Measurements from ENCODE around the gene WHRN.

The WHRN gene

DNA sequence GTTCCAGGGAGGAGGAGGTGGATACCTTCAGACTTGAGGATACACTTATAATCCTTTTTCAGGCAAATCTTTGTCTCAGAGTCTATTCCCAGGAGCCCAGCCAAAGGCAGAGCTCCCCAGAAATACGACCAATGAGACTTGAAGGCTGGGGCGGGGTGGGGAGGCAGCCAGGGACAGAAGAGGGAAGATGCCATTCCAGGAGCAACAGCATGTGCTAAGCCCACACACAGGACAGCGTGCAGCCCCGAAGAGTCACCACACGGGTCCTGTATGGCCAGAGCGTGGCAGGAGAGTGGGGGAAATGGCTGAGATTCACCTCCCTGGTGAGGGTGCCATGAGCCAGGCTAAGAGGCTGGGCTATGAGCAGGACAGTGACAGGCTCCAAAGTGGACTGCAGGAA lies 35.2 kb downstream of the WHRN start:
- DNase-seq: no peak

GRCh38 chr9:114469091-114469853 lies 36.0 kb downstream of the WHRN start:
- DNase-seq: no peak

GRCh38 chr9:114467910-114468309 lies 37.4 kb downstream of the WHRN start:
- DNase-seq: no peak

- peak; percentile 20 for DNase-seq
Measured at GRCh38 chr9:114467226-114467750, 38.0 kb downstream of the WHRN start.

DNA sequence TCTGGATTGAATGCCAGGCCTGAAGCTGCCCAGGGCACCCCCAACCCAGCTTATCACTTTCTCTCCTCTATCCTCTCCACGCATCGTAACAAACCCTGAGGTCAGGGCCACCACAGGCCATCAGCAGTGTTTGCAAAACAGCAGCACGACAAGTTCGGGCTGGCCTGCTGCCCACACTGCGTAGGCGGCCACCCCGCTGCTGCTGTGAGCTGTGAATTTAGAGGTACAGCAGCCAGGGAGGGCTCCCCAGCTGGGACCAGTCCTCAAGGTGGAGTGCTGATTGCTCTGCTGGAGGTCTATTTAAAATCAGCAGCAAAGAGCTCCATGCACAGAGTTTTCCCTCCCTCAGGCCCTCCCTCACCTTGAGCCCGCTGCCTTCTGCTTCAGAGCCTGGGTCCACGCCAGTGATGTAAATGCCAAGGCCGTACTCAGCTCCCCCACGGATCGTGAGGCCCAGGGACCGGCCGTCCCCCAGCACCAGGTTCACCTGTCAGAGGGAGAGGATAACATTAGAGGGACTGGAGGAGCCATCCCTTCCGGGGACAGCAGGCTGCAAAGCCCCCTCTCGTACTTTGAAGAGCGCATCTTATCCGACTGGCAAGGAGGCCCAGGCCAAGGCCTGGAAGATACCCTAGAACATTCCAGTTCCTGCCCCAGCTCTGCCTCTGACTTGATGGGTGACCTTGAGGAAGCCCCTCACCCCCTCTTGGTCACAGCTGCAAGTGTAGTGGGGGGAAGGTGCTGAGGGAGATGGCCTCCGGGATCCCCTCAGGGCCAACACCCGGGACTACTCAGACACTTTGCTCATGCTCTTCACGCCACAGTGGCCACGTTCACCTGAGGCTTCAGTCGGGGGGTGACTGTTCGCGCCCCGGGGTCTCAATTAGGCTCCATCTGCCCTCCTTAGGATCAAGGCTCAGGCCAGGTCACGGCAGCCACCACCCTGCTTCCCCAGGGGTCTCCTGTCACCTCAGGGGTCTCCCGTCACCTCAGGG lies 39.1 kb downstream of the WHRN start:
- peak; percentile 88 for DNase-seq

DNA sequence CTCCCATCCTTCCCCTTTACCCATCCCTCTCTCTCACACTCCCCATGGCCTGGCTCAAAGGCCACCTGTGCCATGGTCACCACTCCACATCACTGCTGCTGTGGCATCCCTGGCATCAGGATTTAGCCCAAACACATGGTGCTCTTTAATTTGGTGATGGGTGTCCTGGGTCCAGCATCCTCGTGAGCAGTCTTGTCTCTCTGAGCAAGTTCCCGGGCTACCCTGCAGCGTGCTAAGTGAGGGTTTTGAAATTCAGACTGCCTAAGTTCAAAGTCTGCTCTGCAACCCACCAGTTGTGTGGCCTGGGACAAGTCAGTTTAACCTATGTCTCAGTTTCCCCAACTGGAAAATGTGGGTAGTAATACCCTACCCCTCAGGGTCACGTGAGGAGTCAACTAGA lies 39.9 kb downstream of the WHRN start:
- no peak for DNase-seq

- no peak for DNase-seq
Measured at GRCh38 chr9:114464281-114465051, 40.8 kb downstream of the WHRN start.

- DNase-seq: no peak
Measured at GRCh38 chr9:114462791-114463190, 42.5 kb downstream of the WHRN start.

DNA sequence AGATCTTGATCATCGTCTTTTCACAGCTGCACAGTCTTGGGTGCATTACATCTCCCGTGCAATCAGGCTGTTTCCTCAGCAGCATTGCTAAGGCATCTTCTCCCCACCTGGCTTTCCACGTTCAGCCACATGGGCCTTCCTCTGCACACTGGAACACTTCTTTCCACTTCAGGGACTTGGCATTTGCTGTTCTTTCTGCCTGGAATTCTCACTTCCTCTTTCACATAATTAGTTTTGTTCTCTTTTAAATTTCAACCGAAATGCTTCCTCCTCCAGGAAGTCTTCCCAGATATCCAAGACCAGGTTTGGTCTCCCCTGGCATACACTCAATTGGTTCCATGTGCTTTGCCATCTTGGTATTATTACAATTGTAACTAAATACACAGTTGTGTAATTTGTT lies 43.8 kb downstream of the WHRN start:
- peak; percentile 52 for DNase-seq

GRCh38 chr9:114460513-114461199 lies 44.6 kb downstream of the WHRN start:
- peak; percentile 94 for DNase-seq

- DNase-seq: no peak
Measured at GRCh38 chr9:114459464-114459863, 45.8 kb downstream of the WHRN start.

DNA sequence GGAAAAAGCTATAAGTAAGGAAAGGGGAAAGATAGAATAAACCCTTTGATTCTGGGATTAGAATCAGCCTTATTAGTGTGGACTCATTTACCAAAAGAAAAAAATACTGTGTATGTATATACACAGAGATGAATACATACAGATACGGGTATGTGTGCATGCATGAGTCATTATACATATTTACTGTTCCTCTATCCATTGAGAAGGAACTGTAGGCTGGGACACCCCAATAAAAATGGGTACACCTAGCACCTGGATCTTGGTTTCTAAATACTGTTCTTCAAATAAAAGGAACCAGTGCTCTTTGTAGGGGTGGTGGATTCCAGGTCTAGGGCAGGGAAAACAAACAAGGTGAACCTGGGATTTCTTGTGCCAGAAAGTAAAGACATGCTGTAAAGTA lies 48.3 kb downstream of the WHRN start:
- no peak for DNase-seq

- DNase-seq: no peak
Measured at GRCh38 chr9:114454652-114455051, 50.6 kb downstream of the WHRN start.

DNA sequence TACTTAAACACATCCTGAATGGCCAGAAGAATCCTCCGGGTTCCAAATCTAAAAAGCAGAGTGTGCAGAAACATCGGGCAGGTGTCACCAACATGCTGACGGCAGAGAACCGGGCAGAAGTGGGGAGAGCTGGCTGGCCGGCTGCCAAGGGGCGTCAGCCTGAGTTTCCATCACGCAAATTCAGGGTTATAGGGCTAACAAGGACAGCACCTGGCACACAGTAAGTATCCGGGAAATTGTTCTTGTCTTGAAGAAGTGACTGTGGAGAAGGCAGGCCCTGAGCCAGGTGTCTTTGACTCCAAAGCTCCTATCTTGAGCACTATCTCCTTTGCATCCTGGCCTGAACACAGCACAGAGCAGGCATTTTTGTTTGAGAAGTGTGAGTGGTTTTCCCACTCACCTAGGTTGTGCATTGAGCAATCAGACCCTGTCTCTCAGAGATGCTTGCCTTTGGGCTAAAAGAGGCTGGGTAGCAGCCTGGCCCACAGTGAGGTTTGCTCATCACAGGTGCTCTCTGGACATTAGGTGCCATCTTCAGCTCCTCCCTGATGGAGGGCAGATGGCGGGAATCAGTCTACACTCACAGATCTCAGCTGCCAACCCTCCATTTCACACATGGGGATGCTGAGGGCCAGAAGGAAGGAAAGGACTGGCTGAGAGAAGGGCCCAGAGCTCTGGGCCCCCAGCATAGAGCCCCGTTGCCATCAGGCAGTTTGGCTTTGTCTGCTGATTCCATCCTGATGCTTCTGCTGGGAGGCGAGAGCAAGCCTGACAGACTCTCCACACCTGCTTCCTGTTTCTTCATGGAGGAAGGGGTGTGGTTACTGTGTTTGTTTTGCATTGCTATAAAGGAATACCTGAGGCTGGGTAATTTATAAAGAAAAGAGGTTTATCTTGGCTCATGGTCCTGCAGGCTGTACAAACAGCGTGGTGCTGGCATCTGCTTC lies 52.8 kb downstream of the WHRN start:
- DNase-seq: peak; percentile 97

- no peak for DNase-seq
Measured at GRCh38 chr9:114451707-114452031, 53.6 kb downstream of the WHRN start.

DNA sequence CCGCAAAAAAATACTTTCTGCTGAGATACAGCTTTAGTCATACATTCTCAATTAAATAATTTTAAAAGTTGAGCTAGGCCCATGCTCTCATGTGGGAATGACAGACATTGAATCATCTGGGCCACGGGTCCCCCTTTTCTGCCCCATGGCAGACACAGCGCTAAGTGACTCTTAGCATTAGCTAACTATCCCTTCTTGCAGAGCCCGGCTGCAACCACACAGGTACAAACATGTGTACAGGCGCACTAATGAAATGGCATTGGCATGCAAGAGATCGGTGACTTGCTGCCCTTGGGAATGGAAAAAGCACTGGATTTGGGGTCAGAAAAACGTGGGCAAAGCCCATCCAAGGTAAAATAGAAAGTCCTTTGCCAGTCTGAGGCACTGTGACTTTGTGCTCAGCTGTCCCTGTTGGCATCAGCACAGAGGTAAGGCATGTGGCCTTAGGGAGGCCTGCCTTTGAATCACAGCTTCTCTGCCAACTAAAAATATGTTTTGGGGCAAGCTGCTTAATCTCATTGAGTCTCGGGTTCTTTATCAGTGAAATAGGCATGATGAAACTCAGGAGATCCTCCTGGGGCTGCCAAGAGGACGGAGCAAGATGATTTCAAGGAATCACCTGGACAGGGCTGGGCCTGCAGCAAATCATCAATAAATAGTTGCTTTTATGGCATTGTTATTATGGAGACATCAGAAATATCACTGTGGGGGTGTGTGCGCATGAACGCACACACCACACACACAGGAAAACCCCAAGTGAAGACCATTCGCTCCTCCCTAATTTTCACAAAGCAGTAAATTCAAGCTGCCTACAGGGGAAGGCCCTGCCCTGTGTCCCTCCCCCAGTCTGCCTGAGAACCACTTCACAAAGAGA lies 54.2 kb downstream of the WHRN start:
- peak; percentile 6 for DNase-seq

GRCh38 chr9:114450181-114450580 lies 55.1 kb downstream of the WHRN start:
- peak; percentile 38 for DNase-seq

DNA sequence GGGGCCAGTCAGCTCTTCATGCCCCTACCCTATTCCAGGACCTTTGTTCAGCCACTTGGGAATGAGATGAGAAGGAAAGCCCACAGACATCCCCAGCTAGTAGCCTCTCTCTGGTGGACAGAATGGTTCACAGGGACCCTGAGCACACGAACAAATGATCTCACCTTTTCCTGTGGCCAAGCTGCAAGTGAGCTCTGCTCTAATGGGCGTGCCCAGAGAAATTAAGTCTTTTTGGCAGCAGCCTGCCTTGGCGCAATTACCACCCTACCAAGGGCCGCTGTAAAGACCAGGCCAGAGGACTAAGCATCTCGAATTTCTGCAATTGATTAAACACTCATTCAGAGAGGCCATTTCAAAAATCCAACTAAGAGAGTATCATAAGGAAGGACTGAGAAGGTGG lies 56.0 kb downstream of the WHRN start:
- DNase-seq: peak; percentile 56

GRCh38 chr9:114448706-114449105 lies 56.6 kb downstream of the WHRN start:
- peak; percentile 44 for DNase-seq
